HepG2 (cell line): Measurements from ENCODE around the gene RNF123. TPM values are rescaled to one million over a fixed set of nuclear protein-coding genes. Genes with fewer than 3 reads are reported as not detected.

Experiments used
- ARID2 ChIP-seq: sonication (generic); formaldehyde crosslinking; IDR thresholded peaks from 2 replicates; pipeline ENCODE4 v1.8.1; 2022; ENCODE audit warnings: mild to moderate bottlenecking, missing genetic modification reagents, borderline replicate concordance
- FOXO1 ChIP-seq: sonication (generic); formaldehyde crosslinking; IDR thresholded peaks from 2 replicates; pipeline ENCODE4 v1.4.0; 2020; ENCODE audit warnings: missing genetic modification reagents
- GATA4 ChIP-seq: sonication (generic); IDR thresholded peaks from 2 replicates; pipeline ENCODE4 v1.6.1; 2016; ENCODE audit warnings: antibody characterized with exemption, low read depth, borderline replicate concordance
- MED8 ChIP-seq: sonication (generic); formaldehyde crosslinking; IDR thresholded peaks from 2 replicates; pipeline ENCODE4 v1.8.1; 2023; ENCODE audit warnings: mild to moderate bottlenecking, missing genetic modification reagents; ENCODE audit not compliant: insufficient replicate concordance
- REXO4 ChIP-seq: sonication (generic); formaldehyde crosslinking; IDR thresholded peaks from 2 replicates; pipeline ENCODE4 v1.8.0; 2022; ENCODE audit warnings: missing genetic modification reagents, mild to moderate bottlenecking, borderline replicate concordance
- SAP130 ChIP-seq: IDR thresholded peaks from 2 replicates; pipeline ENCODE4 v1.6.1; 2016; ENCODE audit warnings: low read depth
- YY1 ChIP-seq: IDR thresholded peaks from 2 replicates; pipeline ENCODE4 v1.6.1; 2011; ENCODE audit warnings: low read length, low read depth, moderate library complexity, mild to moderate bottlenecking; ENCODE audit not compliant: insufficient read depth, insufficient replicate concordance
- ZNF121 ChIP-seq: sonication (generic); formaldehyde crosslinking; IDR thresholded peaks from 2 replicates; pipeline ENCODE4 v1.5.0; 2020; ENCODE audit warnings: mild to moderate bottlenecking, missing genetic modification reagents
- ZNF138 ChIP-seq: sonication (generic); formaldehyde crosslinking; IDR thresholded peaks from 2 replicates; pipeline ENCODE4 v1.5.0; 2020; ENCODE audit warnings: mild to moderate bottlenecking, low read depth, missing genetic modification reagents
- ZNF160 ChIP-seq: sonication (generic); formaldehyde crosslinking; IDR thresholded peaks from 2 replicates; pipeline ENCODE4 v1.8.0; 2022; ENCODE audit warnings: mild to moderate bottlenecking, inconsistent platforms, missing genetic modification reagents
- ZNF20 ChIP-seq: sonication (generic); formaldehyde crosslinking; IDR thresholded peaks from 2 replicates; pipeline ENCODE4 v1.4.0; 2020; ENCODE audit warnings: mild to moderate bottlenecking, moderate library complexity, missing genetic modification reagents
- ZNF44 ChIP-seq: sonication (generic); formaldehyde crosslinking; IDR thresholded peaks from 2 replicates; pipeline ENCODE4 v1.5.1; 2020; ENCODE audit warnings: mild to moderate bottlenecking, missing genetic modification reagents
- ZNF569 ChIP-seq: sonication (generic); formaldehyde crosslinking; IDR thresholded peaks from 2 replicates; pipeline ENCODE4 v1.5.0; 2020; ENCODE audit warnings: mild to moderate bottlenecking, missing genetic modification reagents, moderate library complexity, borderline replicate concordance
- ZNF7 ChIP-seq: IDR thresholded peaks from 2 replicates; pipeline ENCODE4 v1.6.1; 2016; ENCODE audit warnings: missing biosample characterization, missing genetic modification reagents
- ZNF720 ChIP-seq: sonication (generic); formaldehyde crosslinking; IDR thresholded peaks from 2 replicates; pipeline ENCODE4 v1.4.0; 2020; ENCODE audit warnings: missing genetic modification reagents
- ZNF737 ChIP-seq: sonication (generic); formaldehyde crosslinking; IDR thresholded peaks from 2 replicates; pipeline ENCODE4 v1.5.0; 2020; ENCODE audit warnings: missing genetic modification reagents, mild to moderate bottlenecking, borderline replicate concordance
- ZNF749 ChIP-seq: sonication (generic); formaldehyde crosslinking; IDR thresholded peaks from 2 replicates; pipeline ENCODE4 v1.8.0; 2022; ENCODE audit warnings: mild to moderate bottlenecking, missing genetic modification reagents, moderate library complexity, borderline replicate concordance
- ZNF782 ChIP-seq: sonication (generic); formaldehyde crosslinking; IDR thresholded peaks from 2 replicates; pipeline ENCODE4 v1.4.0; 2020; ENCODE audit warnings: missing genetic modification reagents, mild to moderate bottlenecking, borderline replicate concordance
- polyA plus RNA-seq, 8 experiments: library from polyadenylated mRNA; depleted of rRNA in 3 of 8; stranded (reverse) in 7 of 8; unstranded in 1 of 8; fragments of >200 nt; fragmentation: Illumina TruSeq in 4 of 8; extraction: Trizol in 4 of 8; gene quantifications; 2 replicates each; pipeline versions ENCODE4 v1.2.1 to v1.2.3, GENCODE V29; 2011 to 2016; ENCODE audit warnings: low read depth in 4 of 8, missing spikeins in 1 of 8, mixed read lengths in 1 of 8; ENCODE audit not compliant: insufficient read depth in 1 of 8
- total RNA-seq, 5 experiments: library from RNA; depleted of rRNA; stranded (reverse); fragments of >200 nt; fragmentation: Illumina TruSeq; extraction: Trizol; gene quantifications; 2 replicates each; pipeline ENCODE4 v1.2.3, GENCODE V29; 2016; ENCODE audit warnings: low read depth in 1 of 5
- TF ChIP-seq, protein P1 (sequence below): sonication (generic); formaldehyde crosslinking; IDR thresholded peaks from 2 replicates; pipeline ENCODE4 v1.4.0; 2020; ENCODE audit warnings: mild to moderate bottlenecking, missing genetic modification reagents
- TF ChIP-seq, protein P2 (sequence below): sonication (generic); formaldehyde crosslinking; IDR thresholded peaks from 2 replicates; pipeline ENCODE4 v1.5.0; 2020; ENCODE audit warnings: mild to moderate bottlenecking, missing genetic modification reagents
- TF ChIP-seq, protein P3 (sequence below): sonication (generic); formaldehyde crosslinking; IDR thresholded peaks from 2 replicates; pipeline ENCODE4 v1.8.0; 2022; ENCODE audit warnings: mild to moderate bottlenecking, missing genetic modification reagents; ENCODE audit not compliant: insufficient replicate concordance
- TF ChIP-seq, protein P4 (sequence below): sonication (generic); formaldehyde crosslinking; IDR thresholded peaks from 2 replicates; pipeline ENCODE4 v1.5.0; 2020; ENCODE audit warnings: mild to moderate bottlenecking, missing genetic modification reagents, moderate library complexity

Gene RNF123
- total and polyA plus RNA-seq, 2 of the 13 experiments (the other 11 are each of a cell fraction or from before 2014, with no cell fraction given): 29.9 to 82.2 TPM

DNA sequence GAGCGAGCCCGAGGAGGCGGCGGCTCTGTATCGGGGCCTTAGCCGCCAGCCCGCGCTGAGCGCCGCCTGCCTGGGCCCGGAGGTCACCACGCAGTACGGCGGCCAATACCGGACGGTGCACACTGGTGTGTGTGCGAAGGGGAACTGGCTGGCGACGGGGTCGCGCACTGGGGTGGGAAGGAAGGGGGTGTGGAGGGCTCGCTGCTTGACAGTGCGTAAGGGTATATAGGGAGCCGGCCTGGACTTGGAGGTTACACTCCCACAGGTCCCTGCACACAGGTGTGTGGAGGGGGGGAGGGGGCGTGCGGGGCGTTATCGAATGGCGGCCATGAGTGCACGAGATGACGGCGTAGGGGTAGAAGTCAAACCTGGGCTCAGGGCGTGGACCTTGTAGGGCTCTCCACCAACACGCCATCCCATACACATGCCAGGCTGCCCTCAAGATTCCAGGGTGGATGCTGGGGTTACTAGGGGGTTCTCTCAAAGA, 14.8 kb upstream of the RNF123 start (continued):
- TF ChIP-seq FOXO1 (CRISPR knock-in tag): 0 out of 2 replicates have a peak, but pooled peaks have one; percentile 13
- TF ChIP-seq REXO4 (CRISPR knock-in tag): 0 out of 2 replicates have a peak, but pooled peaks have one; percentile 75
- TF ChIP-seq ZNF749 (CRISPR knock-in tag): 0 out of 2 replicates have a peak, but pooled peaks have one; percentile 5
- TF ChIP-seq ZNF44 (CRISPR knock-in tag): 0 out of 2 replicates have a peak, but pooled peaks have one; percentile 10
- 0 out of 2 replicates have a peak, but pooled peaks have one; percentile 5 for TF ChIP-seq GATA4
- 0 out of 2 replicates have a peak, but pooled peaks have one; percentile 18 for TF ChIP-seq ZNF160 (CRISPR knock-in tag)
- TF ChIP-seq, protein P1, sequence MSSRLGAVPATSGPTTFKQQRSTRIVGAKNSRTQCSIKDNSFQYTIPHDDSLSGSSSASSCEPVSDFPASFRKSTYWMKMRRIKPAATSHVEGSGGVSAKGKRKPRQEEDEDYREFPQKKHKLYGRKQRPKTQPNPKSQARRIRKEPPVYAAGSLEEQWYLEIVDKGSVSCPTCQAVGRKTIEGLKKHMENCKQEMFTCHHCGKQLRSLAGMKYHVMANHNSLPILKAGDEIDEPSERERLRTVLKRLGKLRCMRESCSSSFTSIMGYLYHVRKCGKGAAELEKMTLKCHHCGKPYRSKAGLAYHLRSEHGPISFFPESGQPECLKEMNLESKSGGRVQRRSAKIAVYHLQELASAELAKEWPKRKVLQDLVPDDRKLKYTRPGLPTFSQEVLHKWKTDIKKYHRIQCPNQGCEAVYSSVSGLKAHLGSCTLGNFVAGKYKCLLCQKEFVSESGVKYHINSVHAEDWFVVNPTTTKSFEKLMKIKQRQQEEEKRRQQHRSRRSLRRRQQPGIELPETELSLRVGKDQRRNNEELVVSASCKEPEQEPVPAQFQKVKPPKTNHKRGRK (CRISPR knock-in tag): no peak
- peak; percentile 86; the same call in 1 of the 2 replicates for TF ChIP-seq ZNF737 (CRISPR knock-in tag)
- TF ChIP-seq ZNF782 (CRISPR knock-in tag): 0 out of 2 replicates have a peak, but pooled peaks have one; percentile 12
- no peak for TF ChIP-seq ZNF20 (CRISPR knock-in tag)
- TF ChIP-seq ARID2 (CRISPR knock-in tag): no peak; the same call in 1 of the 2 replicates
- TF ChIP-seq, protein P2, sequence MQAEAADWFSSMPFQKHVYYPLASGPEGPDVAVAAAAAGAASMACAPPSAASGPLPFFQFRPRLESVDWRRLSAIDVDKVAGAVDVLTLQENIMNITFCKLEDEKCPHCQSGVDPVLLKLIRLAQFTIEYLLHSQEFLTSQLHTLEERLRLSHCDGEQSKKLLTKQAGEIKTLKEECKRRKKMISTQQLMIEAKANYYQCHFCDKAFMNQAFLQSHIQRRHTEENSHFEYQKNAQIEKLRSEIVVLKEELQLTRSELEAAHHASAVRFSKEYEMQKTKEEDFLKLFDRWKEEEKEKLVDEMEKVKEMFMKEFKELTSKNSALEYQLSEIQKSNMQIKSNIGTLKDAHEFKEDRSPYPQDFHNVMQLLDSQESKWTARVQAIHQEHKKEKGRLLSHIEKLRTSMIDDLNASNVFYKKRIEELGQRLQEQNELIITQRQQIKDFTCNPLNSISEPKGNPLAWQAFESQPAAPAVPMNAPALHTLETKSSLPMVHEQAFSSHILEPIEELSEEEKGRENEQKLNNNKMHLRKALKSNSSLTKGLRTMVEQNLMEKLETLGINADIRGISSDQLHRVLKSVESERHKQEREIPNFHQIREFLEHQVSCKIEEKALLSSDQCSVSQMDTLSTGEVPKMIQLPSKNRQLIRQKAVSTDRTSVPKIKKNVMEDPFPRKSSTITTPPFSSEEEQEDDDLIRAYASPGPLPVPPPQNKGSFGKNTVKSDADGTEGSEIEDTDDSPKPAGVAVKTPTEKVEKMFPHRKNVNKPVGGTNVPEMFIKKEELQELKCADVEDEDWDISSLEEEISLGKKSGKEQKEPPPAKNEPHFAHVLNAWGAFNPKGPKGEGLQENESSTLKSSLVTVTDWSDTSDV (CRISPR knock-in tag): 0 out of 2 replicates have a peak, but pooled peaks have one; percentile 70
- peak; percentile 43 for TF ChIP-seq SAP130 (CRISPR knock-in tag)
- 0 out of 2 replicates have a peak, but pooled peaks have one; percentile 18 for TF ChIP-seq ZNF7 (CRISPR knock-in tag)
- peak; percentile 19 for TF ChIP-seq MED8 (CRISPR knock-in tag)
- TF ChIP-seq YY1: peak; percentile 41
- TF ChIP-seq ZNF720 (CRISPR knock-in tag): no peak
- TF ChIP-seq ZNF569 (CRISPR knock-in tag): 0 out of 2 replicates have a peak, but pooled peaks have one; percentile 13
- TF ChIP-seq ZNF121 (CRISPR knock-in tag): no peak
- peak; percentile 31; the same call in 1 of the 2 replicates for TF ChIP-seq ZNF138 (CRISPR knock-in tag)
- TF ChIP-seq, protein P3, sequence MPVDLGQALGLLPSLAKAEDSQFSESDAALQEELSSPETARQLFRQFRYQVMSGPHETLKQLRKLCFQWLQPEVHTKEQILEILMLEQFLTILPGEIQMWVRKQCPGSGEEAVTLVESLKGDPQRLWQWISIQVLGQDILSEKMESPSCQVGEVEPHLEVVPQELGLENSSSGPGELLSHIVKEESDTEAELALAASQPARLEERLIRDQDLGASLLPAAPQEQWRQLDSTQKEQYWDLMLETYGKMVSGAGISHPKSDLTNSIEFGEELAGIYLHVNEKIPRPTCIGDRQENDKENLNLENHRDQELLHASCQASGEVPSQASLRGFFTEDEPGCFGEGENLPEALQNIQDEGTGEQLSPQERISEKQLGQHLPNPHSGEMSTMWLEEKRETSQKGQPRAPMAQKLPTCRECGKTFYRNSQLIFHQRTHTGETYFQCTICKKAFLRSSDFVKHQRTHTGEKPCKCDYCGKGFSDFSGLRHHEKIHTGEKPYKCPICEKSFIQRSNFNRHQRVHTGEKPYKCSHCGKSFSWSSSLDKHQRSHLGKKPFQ (CRISPR knock-in tag): peak; percentile 35
- TF ChIP-seq, protein P4, sequence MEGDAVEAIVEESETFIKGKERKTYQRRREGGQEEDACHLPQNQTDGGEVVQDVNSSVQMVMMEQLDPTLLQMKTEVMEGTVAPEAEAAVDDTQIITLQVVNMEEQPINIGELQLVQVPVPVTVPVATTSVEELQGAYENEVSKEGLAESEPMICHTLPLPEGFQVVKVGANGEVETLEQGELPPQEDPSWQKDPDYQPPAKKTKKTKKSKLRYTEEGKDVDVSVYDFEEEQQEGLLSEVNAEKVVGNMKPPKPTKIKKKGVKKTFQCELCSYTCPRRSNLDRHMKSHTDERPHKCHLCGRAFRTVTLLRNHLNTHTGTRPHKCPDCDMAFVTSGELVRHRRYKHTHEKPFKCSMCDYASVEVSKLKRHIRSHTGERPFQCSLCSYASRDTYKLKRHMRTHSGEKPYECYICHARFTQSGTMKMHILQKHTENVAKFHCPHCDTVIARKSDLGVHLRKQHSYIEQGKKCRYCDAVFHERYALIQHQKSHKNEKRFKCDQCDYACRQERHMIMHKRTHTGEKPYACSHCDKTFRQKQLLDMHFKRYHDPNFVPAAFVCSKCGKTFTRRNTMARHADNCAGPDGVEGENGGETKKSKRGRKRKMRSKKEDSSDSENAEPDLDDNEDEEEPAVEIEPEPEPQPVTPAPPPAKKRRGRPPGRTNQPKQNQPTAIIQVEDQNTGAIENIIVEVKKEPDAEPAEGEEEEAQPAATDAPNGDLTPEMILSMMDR (CRISPR knock-in tag): 0 out of 2 replicates have a peak, but pooled peaks have one; percentile 15
